NCI-H748 (cell line): ENCODE results near the gene APBB2.
"Not testable (repeated sequence)": the region's sequence is repeated elsewhere in the genome, so short reads cannot be mapped to it uniquely, and the experiment has no call there.

Experiments
- DNase-seq: peaks from one replicate; lab custom pipeline; 2025; ENCODE audit not compliant: unreplicated experiment; lab: John Stamatoyannopoulos, UW

The APBB2 gene

GRCh38 chr4:40952672-40953071 lies 261.7 kb downstream of the APBB2 start:
- DNase-seq = no peak

GRCh38 chr4:40952217-40952616 lies 262.1 kb downstream of the APBB2 start:
- DNase-seq = no peak

- DNase-seq = no peak
Observed at GRCh38 chr4:40951026-40951425, 263.3 kb downstream of the APBB2 start.

- DNase-seq = no peak
Observed at GRCh38 chr4:40949358-40950100, 264.8 kb downstream of the APBB2 start.

- no peak for DNase-seq
Observed at GRCh38 chr4:40948014-40948413, 266.3 kb downstream of the APBB2 start.

GRCh38 chr4:40946652-40947051 lies 267.7 kb downstream of the APBB2 start:
- DNase-seq = no peak

GRCh38 chr4:40940756-40941155 lies 273.6 kb downstream of the APBB2 start:
- DNase-seq = no peak

GRCh38 chr4:40940317-40940741 lies 274.0 kb downstream of the APBB2 start:
- no peak for DNase-seq

- no peak for DNase-seq
Observed at GRCh38 chr4:40939856-40940255, 274.5 kb downstream of the APBB2 start.

GRCh38 chr4:40938337-40938736 lies 276.0 kb downstream of the APBB2 start:
- no peak for DNase-seq

- no peak for DNase-seq
Observed at GRCh38 chr4:40937140-40937725, 277.1 kb downstream of the APBB2 start.

GRCh38 chr4:40934676-40935075 lies 279.7 kb downstream of the APBB2 start:
- no peak for DNase-seq

GRCh38 chr4:40933272-40934053 lies 280.9 kb downstream of the APBB2 start:
- DNase-seq = no peak

GRCh38 chr4:40931841-40932240 lies 282.5 kb downstream of the APBB2 start:
- no peak for DNase-seq

GRCh38 chr4:40931238-40931637 lies 283.1 kb downstream of the APBB2 start:
- DNase-seq = no peak

- no peak for DNase-seq
Observed at GRCh38 chr4:40927074-40927473, 287.3 kb downstream of the APBB2 start.

- DNase-seq = no peak
Observed at GRCh38 chr4:40924793-40925117, 289.6 kb downstream of the APBB2 start.

GRCh38 chr4:40924096-40924792 lies 290.1 kb downstream of the APBB2 start:
- DNase-seq = peak; percentile 40

GRCh38 chr4:40923316-40924095 lies 290.8 kb downstream of the APBB2 start:
- no peak for DNase-seq

GRCh38 chr4:40919976-40920375 lies 294.4 kb downstream of the APBB2 start:
- DNase-seq = not testable (repeated sequence)

- DNase-seq = no peak
Observed at GRCh38 chr4:40918330-40918729, 296.0 kb downstream of the APBB2 start.
